ENCODE measurements around the gene WDPCP.

WDPCP gene

GRCh38 chr2:63270717-63271116, 317.6 kb downstream of the WDPCP start:
- Histone ChIP-seq H3K4me1 (ENCODE audit: control insufficient read depth, low read length) (no peaks in the 10 kb centered on the region), H3K27ac (ENCODE audit: low read depth, low read length) (no peak overlapping the region), H3K79me2 (ENCODE audit: control insufficient read depth, low read length) (no peaks in the 10 kb centered on the region), H3K4me3 (ENCODE audit: low read length) (no peak overlapping the region), H3K4me2 (ENCODE audit: low read length) (no peak overlapping the region), H3K27me3 (ENCODE audit: control insufficient read depth, low read length) (no peaks in the 10 kb centered on the region), H3K9me2 (replicated peaks; ENCODE audit: control insufficient read depth, low read length) (no peaks in the 10 kb centered on the region), H3K9me3 (ENCODE audit: control insufficient read depth, insufficient read depth, low read length) (peaks cover 10% of the 10 kb centered on the region; the same call in 1 of the 2 replicates), H3F3A (ENCODE audit: control insufficient read depth, insufficient read depth) (no peaks in the 10 kb centered on the region), H3K36me3 (ENCODE audit: control insufficient read depth, low read length) (no peaks in the 10 kb centered on the region), H4K20me1 (ENCODE audit: control insufficient read depth, insufficient read depth, low read depth, low read length) (no peaks in the 10 kb centered on the region)
- TF ChIP-seq EZH2phosphoT487 (IDR thresholded peaks at IDR 0.05; ENCODE audit: borderline replicate concordance, low read length) (no peak), CTCF (IDR thresholded peaks at IDR 0.05; ENCODE audit: low read depth, low read length, poor library complexity, severe bottlenecking) (no peak)

GRCh38 chr2:63268946-63269345, 319.3 kb downstream of the WDPCP start:
- Histone ChIP-seq H3K9me2 (replicated peaks; ENCODE audit: control insufficient read depth, low read length) (no peaks in the 10 kb centered on the region), H3K4me2 (ENCODE audit: low read length) (no peak overlapping the region), H3K9me3 (ENCODE audit: control insufficient read depth, insufficient read depth, low read length) (peaks cover 10% of the 10 kb centered on the region; the same call in 1 of the 2 replicates), H3K27me3 (ENCODE audit: control insufficient read depth, low read length) (no peaks in the 10 kb centered on the region), H3K27ac (ENCODE audit: low read depth, low read length) (no peak overlapping the region), H3K79me2 (ENCODE audit: control insufficient read depth, low read length) (no peaks in the 10 kb centered on the region), H4K20me1 (ENCODE audit: control insufficient read depth, insufficient read depth, low read depth, low read length) (no peaks in the 10 kb centered on the region), H3K4me1 (ENCODE audit: control insufficient read depth, low read length) (no peaks in the 10 kb centered on the region), H3K4me3 (ENCODE audit: low read length) (no peak overlapping the region), H3K36me3 (ENCODE audit: control insufficient read depth, low read length) (no peaks in the 10 kb centered on the region), H3F3A (ENCODE audit: control insufficient read depth, insufficient read depth) (no peaks in the 10 kb centered on the region)
- TF ChIP-seq CTCF (IDR thresholded peaks at IDR 0.05; ENCODE audit: low read depth, low read length, poor library complexity, severe bottlenecking) (no peak), EZH2phosphoT487 (IDR thresholded peaks at IDR 0.05; ENCODE audit: borderline replicate concordance, low read length) (no peak)

GRCh38 chr2:63261137-63261621, 327.1 kb downstream of the WDPCP start:
- no peak overlapping the region for H3K4me3 ChIP-seq (ENCODE audit: low read length)
- no peak for TF ChIP-seq EZH2phosphoT487 (IDR thresholded peaks at IDR 0.05; ENCODE audit: borderline replicate concordance, low read length)
- TF ChIP-seq CTCF (IDR thresholded peaks at IDR 0.05; ENCODE audit: low read depth, low read length, poor library complexity, severe bottlenecking): no peak
- H3K79me2 ChIP-seq (ENCODE audit: control insufficient read depth, low read length): no peaks in the 10 kb centered on the region
- no peak overlapping the region for H3K27ac ChIP-seq (ENCODE audit: low read depth, low read length)
- no peaks in the 10 kb centered on the region for H3F3A ChIP-seq (ENCODE audit: control insufficient read depth, insufficient read depth)
- H3K4me2 ChIP-seq (ENCODE audit: low read length): no peak overlapping the region
- H3K36me3 ChIP-seq (ENCODE audit: control insufficient read depth, low read length): no peaks in the 10 kb centered on the region
- no peaks in the 10 kb centered on the region for H3K9me3 ChIP-seq (ENCODE audit: control insufficient read depth, insufficient read depth, low read length)
- no peaks in the 10 kb centered on the region for H3K9me2 ChIP-seq (replicated peaks; ENCODE audit: control insufficient read depth, low read length)
- H4K20me1 ChIP-seq (ENCODE audit: control insufficient read depth, insufficient read depth, low read depth, low read length): no peaks in the 10 kb centered on the region
- H3K27me3 ChIP-seq (ENCODE audit: control insufficient read depth, low read length): no peaks in the 10 kb centered on the region
- no peaks in the 10 kb centered on the region for H3K4me1 ChIP-seq (ENCODE audit: control insufficient read depth, low read length)
